GM23338 (cell line): ENCODE measurements around the gene TRPV5. TPM values are rescaled to one million over a fixed set of nuclear protein-coding genes. Genes with fewer than 3 reads are reported as not detected.

ENCODE experiments used
- ATAC-seq: fragments of 200-7000 bp; cut with Tn5 transposase; 3 replicates; pipeline ENCODE4 v1.9.1; 2020
- DNase-seq: peaks from one replicate; pipeline ENCODE4 v3.0.0-alpha.2; 2015; ENCODE audit warnings: low spot score
- H2AFZ ChIP-seq: fragments of 200-600 bp; sonication (generic); 2 replicates; pipeline ENCODE4 v1.8.0; 2016; ENCODE audit warnings: antibody characterized with exemption, mild to moderate bottlenecking, moderate library complexity
- H3F3A ChIP-seq: fragments of 200-600 bp; sonication (generic); replicated peaks from 2 replicates; pipeline ENCODE4 v1.8.0; 2017; ENCODE audit warnings: antibody characterized with exemption, mixed run types, low read depth
- H3K27ac ChIP-seq: fragments of 200-600 bp; sonication (generic); 2 replicates; pipeline ENCODE4 v1.6.1; 2016; ENCODE audit warnings: low read depth
- H3K27me3 ChIP-seq: fragments of 200-600 bp; sonication (generic); 2 replicates; pipeline ENCODE4 v1.8.0; 2016; ENCODE audit warnings: mild to moderate bottlenecking, mixed run types, moderate library complexity; ENCODE audit not compliant: insufficient read depth
- H3K36me3 ChIP-seq: fragments of 200-600 bp; sonication (generic); 2 replicates; pipeline ENCODE4 v1.8.0; 2016; ENCODE audit warnings: mild to moderate bottlenecking; ENCODE audit not compliant: insufficient read depth
- H3K4me1 ChIP-seq: fragments of 200-600 bp; sonication (generic); 2 replicates; pipeline ENCODE4 v1.8.0; 2016; ENCODE audit warnings: mild to moderate bottlenecking, moderate library complexity; ENCODE audit not compliant: insufficient read depth
- H3K4me2 ChIP-seq: fragments of 200-600 bp; sonication (generic); 2 replicates; pipeline ENCODE4 v1.7.1; 2017; ENCODE audit warnings: mixed run types
- H3K4me3 ChIP-seq: fragments of 200-600 bp; sonication (generic); 2 replicates; pipeline ENCODE4 v1.6.1; 2016; ENCODE audit warnings: mixed run types
- H3K79me2 ChIP-seq: fragments of 200-600 bp; sonication (generic); replicated peaks from 2 replicates; pipeline ENCODE4 v1.8.0; 2017; ENCODE audit warnings: mild to moderate bottlenecking; ENCODE audit not compliant: insufficient read depth
- H3K9me2 ChIP-seq: fragments of 200-600 bp; sonication (generic); 2 replicates; pipeline ENCODE4 v1.8.0; 2017; ENCODE audit not compliant: insufficient read depth
- H4K20me1 ChIP-seq: fragments of 200-600 bp; sonication (generic); replicated peaks from 2 replicates; pipeline ENCODE4 v1.8.0; 2017; ENCODE audit warnings: mild to moderate bottlenecking; ENCODE audit not compliant: insufficient read depth
- H3K27ac Mint-ChIP-seq: 2 replicates; pipeline ENCODE4 v1.8.0; 2020; ENCODE audit warnings: inconsistent platforms, mild to moderate bottlenecking, moderate library complexity, mixed read lengths
- H3K27me3 Mint-ChIP-seq: 3 replicates; pipeline ENCODE4 v1.8.0; 2022; ENCODE audit warnings: low read depth, mild to moderate bottlenecking, moderate library complexity, mixed read lengths, inconsistent platforms; ENCODE audit not compliant: insufficient read depth, poor library complexity
- H3K36me3 Mint-ChIP-seq: 3 replicates; pipeline ENCODE4 v1.8.0; 2021; ENCODE audit warnings: low read depth, mild to moderate bottlenecking, inconsistent platforms, moderate library complexity, mixed read lengths
- H3K4me1 Mint-ChIP-seq: 3 replicates; pipeline ENCODE4 v1.8.0; 2020; ENCODE audit warnings: mild to moderate bottlenecking, inconsistent platforms, mixed read lengths
- H3K4me3 Mint-ChIP-seq: 3 replicates; pipeline ENCODE4 v1.8.0; 2021; ENCODE audit warnings: moderate library complexity, mild to moderate bottlenecking, inconsistent platforms, mixed read lengths
- H3K9me3 Mint-ChIP-seq: 3 replicates; pipeline ENCODE4 v1.8.0; 2020; ENCODE audit warnings: moderate library complexity, mild to moderate bottlenecking, inconsistent platforms, mixed read lengths
- CTCF ChIP-seq, 2 experiments: fragments of 200-600 bp in 1 of 2; sonication (generic) in 1 of 2; conservative IDR thresholded peaks; 2 replicates each; pipeline versions ENCODE4 v1.5.1 to v1.6.1; 2016 to 2017; ENCODE audit warnings: antibody characterized with exemption in 2 of 2, low read depth in 2 of 2, mild to moderate bottlenecking in 2 of 2, moderate library complexity in 1 of 2
- ETS1 ChIP-seq: IDR thresholded peaks from 2 replicates; pipeline ENCODE4 v1.6.1; 2016; ENCODE audit warnings: antibody characterized with exemption
- STAT1 ChIP-seq: IDR thresholded peaks from one replicate; pipeline ENCODE4 v1.6.1; 2016; ENCODE audit warnings: antibody characterized with exemption; ENCODE audit not compliant: unreplicated experiment
- ZNF462 ChIP-seq: fragments of 250-450 bp; sonication (Bioruptor Pico); IDR thresholded peaks from 2 replicates; pipeline ENCODE4 v1.5.0; 2020; ENCODE audit warnings: mild to moderate bottlenecking, moderate library complexity
- polyA plus RNA-seq: library from polyadenylated mRNA; unstranded; fragments of >200 nt; fragmentation: Nextera tagmentation; extraction: Ambion mirVana; gene quantifications from 2 replicates; pipeline ENCODE4 v1.2.1, GENCODE V29; 2016
- total RNA-seq: library from RNA; depleted of rRNA; stranded (reverse); fragments of >200 nt; shearing (Covaris generic); gene quantifications from 2 replicates; pipeline ENCODE4 v1.2.3, GENCODE V29; 2014
- TF ChIP-seq, protein P1 (sequence below): IDR thresholded peaks from one replicate; pipeline ENCODE4 v1.6.1; 2018; ENCODE audit warnings: antibody characterized with exemption; ENCODE audit not compliant: unreplicated experiment

The TRPV5 gene
- total and polyA plus RNA-seq, 2 experiments from 2014 or later: not detected

GRCh38 chr7:142904128-142904527 is 29.4 kb downstream of the TRPV5 start:
- Histone ChIP-seq H3F3A (no peaks in the 10 kb centered on the region), H3K4me3 (no peak overlapping the region), H3K36me3 (0 out of 2 replicates have a peak, but pooled peaks cover 15% of the 10 kb centered on the region), H3K9me2 (peaks cover 8% of the 10 kb centered on the region; the same call in 1 of the 2 replicates), H3K4me1 (no peaks in the 10 kb centered on the region), H4K20me1 (no peaks in the 10 kb centered on the region), H3K79me2 (no peaks in the 10 kb centered on the region), H3K27me3 (no peaks in the 10 kb centered on the region), H2AFZ (no peak overlapping the region), H3K27ac (no peak overlapping the region), H3K4me2 (no peak overlapping the region)
- Mint-ChIP-seq H3K27me3 (peaks cover 4% of the 10 kb centered on the region), H3K4me3 (no peak overlapping the region), H3K36me3 (peaks cover 5% of the 10 kb centered on the region; the same call in 2 of the 3 replicates), H3K4me1 (0 out of 3 replicates have a peak, but pooled peaks cover 4% of the 10 kb centered on the region), H3K9me3 (peaks cover 35% of the 10 kb centered on the region), H3K27ac (no peak overlapping the region)
- no peak for ATAC-seq
- no peak for DNase-seq
- TF ChIP-seq STAT1: no peak
- TF ChIP-seq ZNF462 (CRISPR knock-in tag): no peak
- TF ChIP-seq, protein P1, sequence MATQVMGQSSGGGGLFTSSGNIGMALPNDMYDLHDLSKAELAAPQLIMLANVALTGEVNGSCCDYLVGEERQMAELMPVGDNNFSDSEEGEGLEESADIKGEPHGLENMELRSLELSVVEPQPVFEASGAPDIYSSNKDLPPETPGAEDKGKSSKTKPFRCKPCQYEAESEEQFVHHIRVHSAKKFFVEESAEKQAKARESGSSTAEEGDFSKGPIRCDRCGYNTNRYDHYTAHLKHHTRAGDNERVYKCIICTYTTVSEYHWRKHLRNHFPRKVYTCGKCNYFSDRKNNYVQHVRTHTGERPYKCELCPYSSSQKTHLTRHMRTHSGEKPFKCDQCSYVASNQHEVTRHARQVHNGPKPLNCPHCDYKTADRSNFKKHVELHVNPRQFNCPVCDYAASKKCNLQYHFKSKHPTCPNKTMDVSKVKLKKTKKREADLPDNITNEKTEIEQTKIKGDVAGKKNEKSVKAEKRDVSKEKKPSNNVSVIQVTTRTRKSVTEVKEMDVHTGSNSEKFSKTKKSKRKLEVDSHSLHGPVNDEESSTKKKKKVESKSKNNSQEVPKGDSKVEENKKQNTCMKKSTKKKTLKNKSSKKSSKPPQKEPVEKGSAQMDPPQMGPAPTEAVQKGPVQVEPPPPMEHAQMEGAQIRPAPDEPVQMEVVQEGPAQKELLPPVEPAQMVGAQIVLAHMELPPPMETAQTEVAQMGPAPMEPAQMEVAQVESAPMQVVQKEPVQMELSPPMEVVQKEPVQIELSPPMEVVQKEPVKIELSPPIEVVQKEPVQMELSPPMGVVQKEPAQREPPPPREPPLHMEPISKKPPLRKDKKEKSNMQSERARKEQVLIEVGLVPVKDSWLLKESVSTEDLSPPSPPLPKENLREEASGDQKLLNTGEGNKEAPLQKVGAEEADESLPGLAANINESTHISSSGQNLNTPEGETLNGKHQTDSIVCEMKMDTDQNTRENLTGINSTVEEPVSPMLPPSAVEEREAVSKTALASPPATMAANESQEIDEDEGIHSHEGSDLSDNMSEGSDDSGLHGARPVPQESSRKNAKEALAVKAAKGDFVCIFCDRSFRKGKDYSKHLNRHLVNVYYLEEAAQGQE: no peak
- no peak for TF ChIP-seq ETS1
- TF ChIP-seq CTCF (conservative IDR thresholded peaks at IDR 0.05; ENCODE audit: low read depth in 2 of 2): no peak
